Hepatocyte (in vitro differentiated cells): ENCODE results near the gene BEND3. TPM values are rescaled to one million over a fixed set of nuclear protein-coding genes. Genes with fewer than 3 reads are reported as not detected.
"Not testable (repeated sequence)": the region's sequence is repeated elsewhere in the genome, so short reads cannot be mapped to it uniquely, and the experiment has no call there.

Experiments
- DNase-seq: peaks from one replicate; pipeline ENCODE4 v3.0.0-alpha.2; 2016; ENCODE audit warnings: low spot score
- H2AFZ ChIP-seq: fragments of 200-600 bp; sonication (generic); 2 replicates; pipeline ENCODE4 v1.6.0; 2016; ENCODE audit warnings: antibody characterized with exemption, mild to moderate bottlenecking
- H3K27ac ChIP-seq: fragments of 200-600 bp; sonication (generic); 2 replicates; pipeline ENCODE4 v1.5.1; 2016; ENCODE audit warnings: mild to moderate bottlenecking
- H3K27me3 ChIP-seq: fragments of 200-600 bp; sonication (generic); 2 replicates; pipeline ENCODE4 v1.6.1; 2016
- H3K36me3 ChIP-seq: fragments of 200-600 bp; sonication (generic); replicated peaks from 2 replicates; pipeline ENCODE4 v1.5.1; 2016; ENCODE audit warnings: low read depth; ENCODE audit not compliant: insufficient read depth
- H3K4me1 ChIP-seq: fragments of 200-600 bp; sonication (generic); 2 replicates; pipeline ENCODE4 v1.5.1; 2016; ENCODE audit warnings: mild to moderate bottlenecking, moderate library complexity; ENCODE audit not compliant: insufficient read depth
- H3K4me2 ChIP-seq: fragments of 200-600 bp; sonication (generic); 2 replicates; pipeline ENCODE4 v1.6.0; 2016
- H3K4me3 ChIP-seq: fragments of 200-600 bp; sonication (generic); 2 replicates; pipeline ENCODE4 v1.5.1; 2016; ENCODE audit warnings: mild to moderate bottlenecking
- H3K79me2 ChIP-seq: fragments of 200-600 bp; sonication (generic); 2 replicates; pipeline ENCODE4 v1.6.0; 2017; ENCODE audit warnings: mild to moderate bottlenecking
- H3K9me2 ChIP-seq: fragments of 200-600 bp; sonication (generic); replicated peaks from 2 replicates; pipeline ENCODE4 v1.6.0; 2017; ENCODE audit warnings: mild to moderate bottlenecking; ENCODE audit not compliant: insufficient read depth
- H3K9me3 ChIP-seq: fragments of 200-600 bp; sonication (generic); 2 replicates; pipeline ENCODE4 v1.5.1; 2016; ENCODE audit warnings: low read depth, mild to moderate bottlenecking
- H4K20me1 ChIP-seq: fragments of 200-600 bp; sonication (generic); 2 replicates; pipeline ENCODE4 v1.6.0; 2016; ENCODE audit warnings: mild to moderate bottlenecking; ENCODE audit not compliant: insufficient read depth, poor library complexity, severe bottlenecking
- EZH2 ChIP-seq: fragments of 200-600 bp; sonication (generic); IDR thresholded peaks from 2 replicates; pipeline ENCODE4 v1.6.1; 2016; ENCODE audit warnings: antibody characterized with exemption, mild to moderate bottlenecking, borderline replicate concordance
- EZH2phosphoT487 ChIP-seq: fragments of 200-600 bp; sonication (generic); IDR thresholded peaks from one replicate; pipeline ENCODE4 v1.6.1; 2018; ENCODE audit warnings: antibody characterized with exemption, mild to moderate bottlenecking, low read depth, moderate library complexity; ENCODE audit not compliant: unreplicated experiment, severe bottlenecking
- WGBS: methylation state at CpG from one replicate; pipeline ENCODE4 v1.1.6; 2016; ENCODE audit warnings: low lambda C conversion rate; ENCODE audit errors: missing lambda C conversion rate; 5-methylcytosine and 5-hydroxymethylcytosine counted together
- polyA plus RNA-seq: library from polyadenylated mRNA; unstranded; fragments of >200 nt; fragmentation: Nextera tagmentation; extraction: Ambion mirVana; gene quantifications from 2 replicates; pipeline ENCODE4 v1.2.1, GENCODE V29; 2016
- small RNA-seq: library from RNA; depleted of rRNA; stranded (forward); fragments of <200 nt; gene quantifications from one replicate; pipeline ENCODE3, GENCODE V24; 2014
- total RNA-seq: library from RNA; depleted of rRNA; stranded (reverse); fragments of >200 nt; gene quantifications from 2 replicates; pipeline ENCODE4 v1.2.3, GENCODE V29; 2014
- TF ChIP-seq, protein P1 (sequence below): fragments of 200-600 bp; sonication (generic); IDR thresholded peaks from 2 replicates; pipeline ENCODE4 v1.5.1; 2016; ENCODE audit warnings: antibody characterized with exemption, mild to moderate bottlenecking; ENCODE audit not compliant: poor library complexity

The BEND3 gene
- total and polyA plus RNA-seq, 2 experiments from 2014 or later, result 2.7 to 5.7 TPM

GRCh38 chr6:107020239-107020638 is 95.1 kb downstream of the BEND3 start:
- Histone ChIP-seq H3K36me3 (no peaks in the 10 kb centered on the region), H4K20me1 (no peaks in the 10 kb centered on the region), H3K4me1 (no peaks in the 10 kb centered on the region), H3K27me3 (no peaks in the 10 kb centered on the region), H3K27ac (no peak overlapping the region), H3K79me2 (no peaks in the 10 kb centered on the region), H3K4me2 (no peak overlapping the region), H3K9me3 (no peaks in the 10 kb centered on the region), H3K9me2 (no peaks in the 10 kb centered on the region), H3K4me3 (no peak overlapping the region), H2AFZ (no peak overlapping the region)
- DNase-seq, result no peak
- WGBS, result 61% methylated on average over 4 of the region's 4 CpGs
- TF ChIP-seq, protein P1, sequence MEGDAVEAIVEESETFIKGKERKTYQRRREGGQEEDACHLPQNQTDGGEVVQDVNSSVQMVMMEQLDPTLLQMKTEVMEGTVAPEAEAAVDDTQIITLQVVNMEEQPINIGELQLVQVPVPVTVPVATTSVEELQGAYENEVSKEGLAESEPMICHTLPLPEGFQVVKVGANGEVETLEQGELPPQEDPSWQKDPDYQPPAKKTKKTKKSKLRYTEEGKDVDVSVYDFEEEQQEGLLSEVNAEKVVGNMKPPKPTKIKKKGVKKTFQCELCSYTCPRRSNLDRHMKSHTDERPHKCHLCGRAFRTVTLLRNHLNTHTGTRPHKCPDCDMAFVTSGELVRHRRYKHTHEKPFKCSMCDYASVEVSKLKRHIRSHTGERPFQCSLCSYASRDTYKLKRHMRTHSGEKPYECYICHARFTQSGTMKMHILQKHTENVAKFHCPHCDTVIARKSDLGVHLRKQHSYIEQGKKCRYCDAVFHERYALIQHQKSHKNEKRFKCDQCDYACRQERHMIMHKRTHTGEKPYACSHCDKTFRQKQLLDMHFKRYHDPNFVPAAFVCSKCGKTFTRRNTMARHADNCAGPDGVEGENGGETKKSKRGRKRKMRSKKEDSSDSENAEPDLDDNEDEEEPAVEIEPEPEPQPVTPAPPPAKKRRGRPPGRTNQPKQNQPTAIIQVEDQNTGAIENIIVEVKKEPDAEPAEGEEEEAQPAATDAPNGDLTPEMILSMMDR, result no peak
- no peak for TF ChIP-seq EZH2

DNA sequence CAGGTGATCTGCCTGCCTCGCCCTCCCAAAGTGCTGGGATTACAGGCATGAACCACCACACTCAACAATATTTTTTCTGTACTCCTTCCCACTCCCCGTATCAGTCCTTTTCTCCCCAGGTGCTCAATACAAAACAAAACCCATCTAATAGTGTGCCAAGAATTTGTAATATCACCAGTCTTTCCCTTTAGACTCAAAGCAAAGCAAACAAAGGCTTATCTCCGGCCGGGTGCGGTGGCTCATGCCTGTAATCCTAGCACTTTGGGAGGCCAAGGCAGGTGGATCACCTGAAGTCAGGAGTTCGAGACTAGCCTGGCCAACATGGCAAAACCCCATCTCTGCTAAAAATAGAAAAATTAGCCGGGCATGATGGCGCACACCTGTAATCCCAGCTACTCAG is 95.7 kb downstream of the BEND3 start:
- not testable (repeated sequence) for DNase-seq, H3K9me3 ChIP-seq, H3K27ac ChIP-seq, H3K27me3 ChIP-seq, H3K9me2 ChIP-seq, H3K4me1 ChIP-seq, H3K4me2 ChIP-seq, H4K20me1 ChIP-seq, H3K4me3 ChIP-seq, H3K79me2 ChIP-seq, H2AFZ ChIP-seq, H3K36me3 ChIP-seq
- WGBS, result 66% methylated on average over 8 of the region's 8 CpGs

DNA sequence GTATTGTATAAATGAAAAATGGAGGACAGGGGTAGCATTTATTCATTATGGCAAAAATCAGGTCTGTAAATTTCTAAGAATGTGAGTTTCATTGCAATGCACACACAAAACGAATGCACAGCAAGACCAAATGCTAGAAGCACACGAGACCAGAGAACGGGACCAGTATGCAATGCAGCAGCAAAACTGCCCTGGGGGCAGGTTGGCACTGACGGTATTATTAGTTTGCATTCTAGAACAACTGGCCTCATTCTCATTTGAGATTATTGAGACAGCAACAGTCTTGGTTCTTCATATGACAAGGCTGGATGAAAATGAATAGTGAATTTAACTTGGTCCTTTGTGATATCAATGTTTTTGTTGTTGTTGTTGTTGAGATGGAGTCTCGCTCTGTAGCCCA is 96.3 kb downstream of the BEND3 start:
- Histone ChIP-seq H3K4me1 (no peaks in the 10 kb centered on the region), H4K20me1 (no peaks in the 10 kb centered on the region), H2AFZ (no peak overlapping the region), H3K4me2 (no peak overlapping the region), H3K4me3 (no peak overlapping the region), H3K9me2 (no peaks in the 10 kb centered on the region), H3K9me3 (no peaks in the 10 kb centered on the region), H3K27ac (no peak overlapping the region), H3K36me3 (no peaks in the 10 kb centered on the region), H3K79me2 (no peaks in the 10 kb centered on the region), H3K27me3 (no peaks in the 10 kb centered on the region)
- no peak for DNase-seq
- TF ChIP-seq, protein P1, result no peak
- TF ChIP-seq EZH2phosphoT487 (no peak), EZH2 (no peak)
- WGBS, result 93% methylated on average over 5 of the region's 5 CpGs

Small RNAs within 50 kb of the gene (small RNA-seq; reads per million reads assigned to genes)
- gene RNU6-1299P, result not detected

Other genes starting within 250 kb of the BEND3 start
- gene CD24, start 140.8 kb downstream of the BEND3 start, total RNA-seq, result 560 and 576 TPM in 2 replicates
- 305 and 330 TPM in 2 replicates for gene CD24, start 140.8 kb downstream of the BEND3 start, polyA plus RNA-seq
- gene MTRES1, start 87.3 kb downstream of the BEND3 start, total RNA-seq, result 20.0 and 25.3 TPM in 2 replicates
- gene MTRES1, start 87.3 kb downstream of the BEND3 start, polyA plus RNA-seq, result 26.8 and 35.4 TPM in 2 replicates